DND-41 (cell line): ENCODE results near the gene GH2.
"Not testable (repeated sequence)": the region's sequence is repeated elsewhere in the genome, so short reads cannot be mapped to it uniquely, and the experiment has no call there.

Experiments used
- ATAC-seq: fragments of 200-7000 bp; cut with Tn5 transposase; 3 replicates; pipeline ENCODE4 v1.9.1; 2021; ENCODE audit warnings: low read depth; ENCODE audit not compliant: insufficient read depth
- DNase-seq: peaks from one replicate; pipeline ENCODE4 v3.0.0-alpha.2; 2020
- H2AFZ ChIP-seq: 2 replicates; pipeline ENCODE4 v1.6.0; 2012; ENCODE audit warnings: low read depth, low read length
- H3K27ac ChIP-seq: 2 replicates; pipeline ENCODE4 v1.5.1; 2012; ENCODE audit warnings: low read length, inconsistent platforms
- H3K27me3 ChIP-seq: fragments of 200-600 bp; sonication (generic); 2 replicates; pipeline ENCODE4 v1.6.0; 2012; ENCODE audit warnings: low read length, mild to moderate bottlenecking, inconsistent platforms; ENCODE audit not compliant: insufficient read depth, poor library complexity
- H3K36me3 ChIP-seq: 2 replicates; pipeline ENCODE4 v1.5.1; 2012; ENCODE audit warnings: low read length, inconsistent platforms; ENCODE audit not compliant: insufficient read depth
- H3K4me1 ChIP-seq: 2 replicates; pipeline ENCODE4 v1.5.1; 2012; ENCODE audit warnings: mild to moderate bottlenecking, low read length; ENCODE audit not compliant: insufficient read depth
- H3K4me2 ChIP-seq: 2 replicates; pipeline ENCODE4 v1.6.0; 2012; ENCODE audit warnings: mild to moderate bottlenecking, moderate library complexity, low read length, inconsistent platforms; ENCODE audit not compliant: insufficient read depth
- H3K4me3 ChIP-seq, 2 experiments: fragments of 200-600 bp in 1 of 2; shearing (Covaris generic) in 1 of 2; 2 replicates each; pipeline ENCODE4 v1.5.1; 2012 to 2016; ENCODE audit warnings: inconsistent platforms in 2 of 2, low read length in 2 of 2, mild to moderate bottlenecking in 2 of 2, low read depth in 1 of 2, moderate library complexity in 1 of 2
- H3K79me2 ChIP-seq: 2 replicates; pipeline ENCODE4 v1.6.0; 2012; ENCODE audit warnings: low read length, inconsistent platforms; ENCODE audit not compliant: insufficient read depth
- H3K9ac ChIP-seq: 2 replicates; pipeline ENCODE4 v1.6.0; 2012; ENCODE audit warnings: low read depth, mild to moderate bottlenecking, inconsistent platforms, low read length, moderate library complexity
- H3K9me3 ChIP-seq: 2 replicates; pipeline ENCODE4 v1.5.1; 2012; ENCODE audit warnings: low read length, moderate library complexity, mild to moderate bottlenecking, inconsistent platforms; ENCODE audit not compliant: insufficient read depth, severe bottlenecking
- H4K20me1 ChIP-seq: 2 replicates; pipeline ENCODE4 v1.6.0; 2012; ENCODE audit warnings: low read length; ENCODE audit not compliant: insufficient read depth
- EZH2 ChIP-seq: IDR thresholded peaks from 3 replicates; pipeline ENCODE4 v1.6.1; 2012; ENCODE audit warnings: borderline replicate concordance, low read depth, mild to moderate bottlenecking, moderate library complexity, low read length, inconsistent platforms; ENCODE audit not compliant: severe bottlenecking
- TF ChIP-seq, protein P1 (sequence below): IDR thresholded peaks from 2 replicates; pipeline ENCODE4 v1.5.1; 2012; ENCODE audit warnings: borderline replicate concordance, low read length, moderate library complexity, mild to moderate bottlenecking; ENCODE audit not compliant: poor library complexity, severe bottlenecking; ENCODE audit errors: extremely low read depth

The GH2 gene

DNA sequence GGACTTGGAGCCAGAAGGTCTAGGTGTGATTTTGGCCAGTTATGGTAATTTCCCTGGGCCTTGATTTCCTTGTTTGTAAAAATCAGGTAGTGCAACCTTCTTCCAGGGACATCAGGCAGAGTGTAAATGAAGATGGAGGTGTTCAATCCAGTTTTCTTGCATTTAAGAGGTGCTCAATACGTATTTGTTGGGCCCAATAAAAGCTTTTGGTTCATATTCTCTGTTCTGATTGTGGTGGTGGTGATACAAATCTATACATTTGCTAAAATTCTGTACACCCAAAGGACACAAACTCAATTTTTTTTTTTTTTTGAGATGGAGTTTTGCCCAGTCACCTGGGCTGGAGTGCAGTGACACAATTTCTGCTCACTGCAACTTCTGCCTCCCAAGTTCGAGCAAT, 44.4 kb upstream of the GH2 start:
- no peak overlapping the region for H3K9ac ChIP-seq
- H3K27ac ChIP-seq = no peak overlapping the region
- peak overlapping the region; percentile 31; the same call in 1 of the 2 replicates for H2AFZ ChIP-seq
- no peaks in the 10 kb centered on the region for H4K20me1 ChIP-seq
- H3K4me1 ChIP-seq = peaks cover 2% of the 10 kb centered on the region; the same call in 1 of the 2 replicates
- H3K4me3 ChIP-seq = no peak overlapping the region
- TF ChIP-seq EZH2 = no peak
- TF ChIP-seq, protein P1, sequence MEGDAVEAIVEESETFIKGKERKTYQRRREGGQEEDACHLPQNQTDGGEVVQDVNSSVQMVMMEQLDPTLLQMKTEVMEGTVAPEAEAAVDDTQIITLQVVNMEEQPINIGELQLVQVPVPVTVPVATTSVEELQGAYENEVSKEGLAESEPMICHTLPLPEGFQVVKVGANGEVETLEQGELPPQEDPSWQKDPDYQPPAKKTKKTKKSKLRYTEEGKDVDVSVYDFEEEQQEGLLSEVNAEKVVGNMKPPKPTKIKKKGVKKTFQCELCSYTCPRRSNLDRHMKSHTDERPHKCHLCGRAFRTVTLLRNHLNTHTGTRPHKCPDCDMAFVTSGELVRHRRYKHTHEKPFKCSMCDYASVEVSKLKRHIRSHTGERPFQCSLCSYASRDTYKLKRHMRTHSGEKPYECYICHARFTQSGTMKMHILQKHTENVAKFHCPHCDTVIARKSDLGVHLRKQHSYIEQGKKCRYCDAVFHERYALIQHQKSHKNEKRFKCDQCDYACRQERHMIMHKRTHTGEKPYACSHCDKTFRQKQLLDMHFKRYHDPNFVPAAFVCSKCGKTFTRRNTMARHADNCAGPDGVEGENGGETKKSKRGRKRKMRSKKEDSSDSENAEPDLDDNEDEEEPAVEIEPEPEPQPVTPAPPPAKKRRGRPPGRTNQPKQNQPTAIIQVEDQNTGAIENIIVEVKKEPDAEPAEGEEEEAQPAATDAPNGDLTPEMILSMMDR = no peak
- no peaks in the 10 kb centered on the region for H3K27me3 ChIP-seq
- no peak overlapping the region for H3K4me2 ChIP-seq
- H3K36me3 ChIP-seq = no peaks in the 10 kb centered on the region
- DNase-seq (no peak), ATAC-seq (no peak)
- no peaks in the 10 kb centered on the region for H3K79me2 ChIP-seq
- no peaks in the 10 kb centered on the region for H3K9me3 ChIP-seq

DNA sequence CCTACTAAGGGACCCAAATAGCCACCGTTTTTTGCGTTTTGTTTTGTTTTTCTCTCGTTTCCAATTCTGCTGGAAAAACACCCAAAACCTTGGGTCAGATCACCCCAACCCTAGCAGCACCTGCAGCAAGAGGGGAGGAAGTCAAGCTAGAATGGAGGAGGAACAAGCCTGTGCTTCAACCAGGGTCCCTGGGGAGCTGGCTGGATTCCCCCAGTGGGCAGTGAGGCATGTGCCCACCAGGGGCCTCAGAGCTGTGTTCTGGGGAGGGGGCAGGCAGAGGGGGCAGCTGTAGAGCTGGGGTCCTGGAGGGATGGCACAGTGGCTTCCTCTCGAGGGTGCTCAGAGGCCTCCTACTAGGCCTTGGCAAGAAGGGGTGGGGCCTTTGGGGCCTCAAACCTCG, 43.9 kb upstream of the GH2 start:
- peak; percentile 42; the same call in 1 of the 3 replicates for ATAC-seq
- Histone ChIP-seq H3K27ac (no peak overlapping the region), H3K79me2 (no peaks in the 10 kb centered on the region), H2AFZ (peak overlapping the region; percentile 31; the same call in 1 of the 2 replicates), H3K27me3 (no peaks in the 10 kb centered on the region), H4K20me1 (no peaks in the 10 kb centered on the region), H3K4me3 (no peak overlapping the region), H3K9ac (no peak overlapping the region), H3K4me2 (no peak overlapping the region), H3K4me1 (no peaks in the 10 kb centered on the region), H3K9me3 (no peaks in the 10 kb centered on the region), H3K36me3 (no peaks in the 10 kb centered on the region)
- TF ChIP-seq EZH2 = no peak
- TF ChIP-seq, protein P1 = no peak
- no peak for DNase-seq

DNA sequence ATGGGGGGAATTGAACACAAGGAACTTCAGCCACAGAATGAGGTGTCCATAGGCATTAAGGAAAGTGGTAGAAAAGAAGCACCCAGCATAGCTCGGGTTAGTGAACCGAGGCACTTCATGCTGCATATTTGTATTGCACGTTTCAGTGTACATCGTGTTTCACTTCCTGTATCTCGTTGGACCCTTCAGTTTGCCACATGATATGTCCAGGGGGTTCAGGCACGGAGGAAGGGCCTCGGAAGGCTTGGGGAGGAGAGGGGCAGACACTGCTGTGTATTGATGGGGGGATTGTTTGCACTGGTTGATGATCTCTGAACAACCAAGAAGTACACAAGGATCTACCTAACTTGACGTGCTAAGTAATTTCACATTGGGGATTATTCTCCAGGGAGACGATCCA, 40.7 kb upstream of the GH2 start:
- not testable (repeated sequence) for H3K27ac ChIP-seq, H3K9me3 ChIP-seq, H3K4me3 ChIP-seq, H3K79me2 ChIP-seq, H4K20me1 ChIP-seq, DNase-seq, H2AFZ ChIP-seq, H3K36me3 ChIP-seq, ATAC-seq, H3K4me1 ChIP-seq, H3K9ac ChIP-seq, H3K4me2 ChIP-seq, H3K27me3 ChIP-seq

DNA sequence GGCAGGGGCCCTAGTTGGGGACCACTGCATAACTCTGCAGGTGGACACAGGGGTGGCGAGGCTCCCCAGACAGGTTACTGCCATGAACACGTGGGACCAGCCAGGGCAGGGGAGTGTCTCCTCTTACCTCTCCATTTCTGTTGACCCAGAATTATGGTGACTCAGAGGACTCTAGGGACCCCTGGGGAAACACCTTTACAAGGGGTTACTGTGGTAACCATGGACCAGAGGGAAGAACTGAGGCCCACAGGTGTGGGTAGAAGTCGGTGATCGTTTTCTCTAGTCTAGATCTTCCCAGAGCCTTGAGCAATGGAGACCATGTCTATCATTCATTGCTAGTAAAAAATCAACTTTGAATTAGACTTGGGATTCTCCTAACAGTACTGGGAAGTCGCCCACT, 39.0 kb upstream of the GH2 start:
- H3K4me2 ChIP-seq, ATAC-seq, H3K9me3 ChIP-seq, H3K27me3 ChIP-seq, H3K4me3 ChIP-seq, H3K9ac ChIP-seq, H3K79me2 ChIP-seq, H3K36me3 ChIP-seq, H4K20me1 ChIP-seq, DNase-seq, H2AFZ ChIP-seq, H3K4me1 ChIP-seq, H3K27ac ChIP-seq: not testable (repeated sequence)

DNA sequence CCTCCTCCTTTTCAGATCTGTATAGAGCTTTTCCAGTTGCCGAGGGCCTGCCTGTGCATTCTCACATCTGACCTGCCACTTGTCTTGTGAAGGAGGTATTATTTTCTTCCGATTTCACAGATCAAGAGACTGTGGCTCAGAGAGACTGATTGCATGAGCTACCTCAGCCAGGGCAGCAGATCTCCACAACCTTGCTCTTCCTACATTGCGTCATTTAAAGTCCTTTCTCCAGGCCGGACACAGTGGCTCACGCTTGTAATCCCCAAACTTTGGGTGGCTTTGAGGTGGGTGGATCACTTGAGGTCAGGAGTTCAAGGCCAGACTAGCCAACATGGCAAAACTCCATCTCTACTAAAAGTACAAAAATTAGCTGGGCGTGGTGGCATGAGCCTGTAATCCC, 38.3 kb upstream of the GH2 start:
- H3K36me3 ChIP-seq, ATAC-seq, H3K79me2 ChIP-seq, DNase-seq, H3K4me2 ChIP-seq, H3K4me1 ChIP-seq, H3K9ac ChIP-seq, H2AFZ ChIP-seq, H3K4me3 ChIP-seq, H3K27me3 ChIP-seq, H4K20me1 ChIP-seq, H3K27ac ChIP-seq, H3K9me3 ChIP-seq: not testable (repeated sequence)
